ENCODE measurements around the gene PLA2G4B. TPM values are rescaled to one million over a fixed set of nuclear protein-coding genes. Genes with fewer than 3 reads are reported as not detected.

Gene PLA2G4B
- total and polyA plus RNA-seq, 4 donors, result 3.3 to 31.2 (median 14.6) TPM

DNA sequence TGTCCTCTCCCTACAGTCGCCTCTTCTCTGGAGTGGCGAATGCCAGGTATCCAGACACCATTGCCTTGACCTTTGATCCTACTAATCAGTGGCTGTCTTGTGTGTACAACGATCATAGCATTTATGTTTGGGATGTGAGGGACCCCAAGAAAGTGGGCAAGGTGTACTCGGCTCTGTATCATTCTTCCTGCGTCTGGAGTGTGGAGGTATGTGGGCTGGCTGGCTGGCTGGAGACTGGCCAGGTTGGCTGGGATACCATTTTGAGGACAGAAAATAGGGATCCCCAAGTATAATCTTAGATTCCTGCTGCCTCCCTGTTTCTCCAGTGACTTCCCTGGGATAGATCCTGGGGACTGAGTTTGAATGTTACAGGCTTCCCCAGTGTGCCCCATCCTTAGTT, 24.1 kb upstream of the PLA2G4B start:
- no peaks in the 10 kb centered on the region for H3K27me3 ChIP-seq (ENCODE audit: control insufficient read depth, insufficient read depth, low read length)
- H3K27ac ChIP-seq (ENCODE audit: low read depth, low read length), result no peak overlapping the region
- no peaks in the 10 kb centered on the region for H3K9me3 ChIP-seq (ENCODE audit: control insufficient read depth, insufficient read depth, low read length)
- peaks cover 84% of the 10 kb centered on the region for H3K36me3 ChIP-seq (ENCODE audit: control insufficient read depth, insufficient read depth, low read length)
- H3K4me3 ChIP-seq (ENCODE audit: low read depth, low read length), result no peak overlapping the region
- no peak for DNase-seq (ENCODE audit: low read depth in 4 of 6, low spot score in 6 of 6)
- H3K4me1 ChIP-seq (ENCODE audit: control insufficient read depth, insufficient read depth, low read length), result peaks cover 9% of the 10 kb centered on the region
- WGBS (ENCODE audit: insufficient coverage), result 93% methylated on average over 5 of the region's 5 CpGs

DNA sequence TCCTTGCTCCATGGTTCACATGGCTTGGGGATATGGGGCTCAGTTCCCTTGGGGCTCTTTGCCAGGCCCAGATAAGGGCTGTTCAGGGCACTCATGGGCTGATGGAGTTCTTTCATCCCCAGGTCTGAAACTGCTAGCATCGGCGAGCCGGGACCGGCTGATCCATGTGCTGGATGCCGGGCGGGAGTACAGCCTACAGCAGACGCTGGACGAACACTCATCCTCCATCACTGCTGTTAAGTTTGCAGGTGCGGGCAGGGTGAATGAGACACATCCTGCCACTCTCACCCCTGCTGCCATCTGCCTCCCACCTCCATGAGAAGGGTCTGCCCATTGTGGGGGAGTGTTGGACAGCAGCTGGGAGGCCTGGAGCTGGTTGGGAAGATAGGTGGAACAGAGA, 21.9 kb upstream of the PLA2G4B start:
- Histone ChIP-seq H3K4me1 (ENCODE audit: control insufficient read depth, insufficient read depth, low read length) (no peaks in the 10 kb centered on the region), H3K4me3 (ENCODE audit: low read depth, low read length) (no peak overlapping the region), H3K9me3 (ENCODE audit: control insufficient read depth, insufficient read depth, low read length) (no peaks in the 10 kb centered on the region), H3K27me3 (ENCODE audit: control insufficient read depth, insufficient read depth, low read length) (no peaks in the 10 kb centered on the region), H3K27ac (ENCODE audit: low read depth, low read length) (no peak overlapping the region), H3K36me3 (ENCODE audit: control insufficient read depth, insufficient read depth, low read length) (peaks cover 88% of the 10 kb centered on the region)
- DNase-seq (ENCODE audit: low read depth in 4 of 6, low spot score in 6 of 6), result no peak
- WGBS (ENCODE audit: insufficient coverage), result 89% methylated on average over 8 of the region's 9 CpGs

DNA sequence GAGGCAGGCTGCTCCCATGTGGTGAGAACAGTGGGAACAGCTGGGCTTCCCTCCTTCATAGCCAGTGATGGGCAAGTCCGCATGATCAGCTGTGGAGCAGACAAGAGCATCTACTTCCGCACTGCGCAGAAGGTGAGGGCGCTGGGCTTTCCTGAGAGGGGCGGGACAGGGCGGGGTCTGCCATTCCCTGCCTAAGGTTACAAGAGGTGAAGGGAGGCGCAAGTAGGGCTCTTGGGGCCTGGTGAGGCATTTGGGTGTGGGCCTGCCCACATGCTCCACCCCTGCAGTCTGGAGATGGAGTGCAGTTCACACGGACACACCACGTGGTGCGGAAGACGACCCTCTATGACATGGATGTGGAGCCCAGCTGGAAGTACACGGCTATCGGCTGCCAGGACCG, 21.3 kb upstream of the PLA2G4B start:
- Histone ChIP-seq H3K27ac (ENCODE audit: low read depth, low read length) (no peak overlapping the region), H3K9me3 (ENCODE audit: control insufficient read depth, insufficient read depth, low read length) (no peaks in the 10 kb centered on the region), H3K4me1 (ENCODE audit: control insufficient read depth, insufficient read depth, low read length) (no peaks in the 10 kb centered on the region), H3K4me3 (ENCODE audit: low read depth, low read length) (no peak overlapping the region), H3K27me3 (ENCODE audit: control insufficient read depth, insufficient read depth, low read length) (no peaks in the 10 kb centered on the region), H3K36me3 (ENCODE audit: control insufficient read depth, insufficient read depth, low read length) (peaks cover 89% of the 10 kb centered on the region)
- 90% methylated on average over 11 of the region's 14 CpGs for WGBS (ENCODE audit: insufficient coverage)
- DNase-seq (ENCODE audit: low read depth in 4 of 6, low spot score in 6 of 6), result no peak

DNA sequence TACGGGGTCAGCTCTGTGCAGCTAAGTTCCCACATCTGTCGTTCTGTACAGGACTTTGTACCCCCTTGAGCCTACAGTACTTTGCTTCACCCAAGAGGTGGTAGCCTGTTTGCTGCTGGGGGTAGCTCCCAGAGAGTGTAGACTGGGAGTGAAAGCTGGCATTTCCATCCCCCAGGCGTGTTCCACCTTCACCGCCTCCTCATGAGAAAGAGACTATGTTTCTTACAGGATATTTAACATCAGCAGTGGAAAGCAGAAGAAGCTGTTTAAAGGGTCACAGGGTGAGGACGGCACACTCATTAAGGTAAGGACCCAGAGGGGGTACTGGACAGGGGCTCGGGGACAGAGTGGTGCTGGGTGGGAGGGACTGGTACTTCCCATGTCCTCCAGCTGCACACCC, 20.9 kb upstream of the PLA2G4B start:
- Histone ChIP-seq H3K4me1 (ENCODE audit: control insufficient read depth, insufficient read depth, low read length) (no peaks in the 10 kb centered on the region), H3K36me3 (ENCODE audit: control insufficient read depth, insufficient read depth, low read length) (peaks cover 89% of the 10 kb centered on the region), H3K9me3 (ENCODE audit: control insufficient read depth, insufficient read depth, low read length) (no peaks in the 10 kb centered on the region), H3K27ac (ENCODE audit: low read depth, low read length) (no peak overlapping the region), H3K27me3 (ENCODE audit: control insufficient read depth, insufficient read depth, low read length) (no peaks in the 10 kb centered on the region), H3K4me3 (ENCODE audit: low read depth, low read length) (no peak overlapping the region)
- DNase-seq (ENCODE audit: low read depth in 4 of 6, low spot score in 6 of 6), result no peak
- 88% methylated on average over 3 of the region's 6 CpGs for WGBS (ENCODE audit: insufficient coverage)

DNA sequence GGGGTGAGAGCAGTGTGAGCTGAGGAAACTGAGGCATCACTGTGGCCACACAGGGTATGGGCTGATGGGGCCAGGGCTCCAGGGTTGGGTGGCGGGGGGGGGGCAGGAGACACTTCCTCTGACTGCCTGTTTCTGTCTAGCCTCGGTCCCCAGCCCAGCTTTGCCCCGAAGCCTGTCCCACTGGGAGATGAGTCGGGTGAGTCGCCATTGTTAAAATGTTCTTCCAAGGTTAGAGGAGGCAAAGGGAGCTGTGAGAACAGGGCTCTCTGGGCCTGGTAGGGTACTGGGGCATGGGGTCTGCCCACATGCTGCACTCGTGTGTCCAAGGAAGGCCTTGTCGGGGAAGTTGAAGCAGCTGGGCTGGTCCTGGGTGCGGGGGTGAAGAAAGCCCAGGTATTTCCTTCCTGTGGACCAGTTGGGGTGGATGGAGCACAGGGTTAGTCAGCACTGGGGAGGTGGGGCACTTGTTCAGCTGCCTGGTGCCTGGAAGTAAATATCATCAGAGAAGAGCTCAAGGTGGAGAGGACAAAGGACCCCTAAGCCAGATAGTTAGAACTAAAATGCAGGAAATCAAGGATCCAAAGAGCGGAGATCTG, 19.1 kb upstream of the PLA2G4B start:
- WGBS (ENCODE audit: insufficient coverage), result 97% methylated on average over 8 of the region's 9 CpGs
- H3K27ac ChIP-seq (ENCODE audit: low read depth, low read length), result no peak overlapping the region
- no peak for DNase-seq (ENCODE audit: low read depth in 4 of 6, low spot score in 6 of 6)
- no peaks in the 10 kb centered on the region for H3K4me1 ChIP-seq (ENCODE audit: control insufficient read depth, insufficient read depth, low read length)
- H3K9me3 ChIP-seq (ENCODE audit: control insufficient read depth, insufficient read depth, low read length), result no peaks in the 10 kb centered on the region
- H3K4me3 ChIP-seq (ENCODE audit: low read depth, low read length), result no peak overlapping the region
- H3K27me3 ChIP-seq (ENCODE audit: control insufficient read depth, insufficient read depth, low read length), result no peaks in the 10 kb centered on the region
- H3K36me3 ChIP-seq (ENCODE audit: control insufficient read depth, insufficient read depth, low read length), result peaks cover 94% of the 10 kb centered on the region

DNA sequence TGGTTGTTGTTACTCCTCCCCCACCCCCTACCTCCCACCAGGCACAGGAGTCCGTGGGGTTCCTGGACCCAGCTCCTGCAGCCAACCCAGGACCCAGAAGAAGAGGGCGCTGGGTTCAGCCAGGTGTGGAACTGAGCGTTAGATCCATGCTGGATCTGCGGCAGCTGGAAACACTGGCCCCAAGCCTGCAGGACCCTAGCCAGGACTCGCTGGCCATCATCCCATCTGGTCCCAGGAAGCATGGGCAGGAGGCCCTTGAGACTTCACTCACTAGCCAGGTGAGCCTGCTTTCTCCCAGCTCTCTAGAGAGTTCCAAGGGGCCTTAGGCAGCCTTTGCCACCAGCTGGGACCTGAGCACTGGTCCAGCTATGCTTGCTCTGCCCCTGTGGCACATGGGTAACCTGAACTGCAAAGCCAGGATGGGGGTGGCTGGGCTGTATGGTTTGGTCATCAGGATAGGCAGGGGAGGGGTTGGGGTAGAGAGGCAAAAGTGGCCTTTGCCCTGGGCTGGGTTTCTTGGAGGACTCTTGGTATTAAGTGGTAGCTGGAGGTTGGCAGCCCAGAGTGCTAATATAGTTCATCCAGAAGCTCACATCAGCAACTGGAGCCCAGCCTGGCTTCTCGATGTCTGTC, 17.7 kb upstream of the PLA2G4B start:
- Histone ChIP-seq H3K4me3 (ENCODE audit: low read depth, low read length) (no peak overlapping the region), H3K36me3 (ENCODE audit: control insufficient read depth, insufficient read depth, low read length) (peaks cover 95% of the 10 kb centered on the region), H3K4me1 (ENCODE audit: control insufficient read depth, insufficient read depth, low read length) (no peaks in the 10 kb centered on the region), H3K27me3 (ENCODE audit: control insufficient read depth, insufficient read depth, low read length) (no peaks in the 10 kb centered on the region), H3K27ac (ENCODE audit: low read depth, low read length) (no peak overlapping the region), H3K9me3 (ENCODE audit: control insufficient read depth, insufficient read depth, low read length) (no peaks in the 10 kb centered on the region)
- WGBS (ENCODE audit: insufficient coverage), result 84% methylated on average over 6 of the region's 6 CpGs
- no peak for DNase-seq (ENCODE audit: low read depth in 4 of 6, low spot score in 6 of 6)

DNA sequence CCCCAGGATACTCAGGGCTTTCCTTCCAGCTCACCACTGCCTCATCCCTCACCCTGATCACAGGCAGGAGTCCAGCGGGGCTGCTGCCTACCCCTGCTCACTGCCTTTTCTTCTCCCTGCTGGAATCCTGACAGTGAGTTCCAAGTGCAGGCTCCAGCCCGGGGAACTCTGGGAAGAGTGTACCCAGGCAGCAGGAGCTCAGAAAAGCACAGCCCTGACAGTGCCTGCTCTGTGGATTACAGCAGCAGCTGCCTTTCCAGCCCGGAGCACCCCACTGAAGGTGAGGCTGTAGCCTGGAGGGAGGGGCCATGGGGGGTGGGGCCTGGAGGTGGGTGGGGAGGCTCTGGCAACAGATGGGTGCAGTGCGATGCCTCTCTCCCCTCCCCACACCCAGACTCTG, 16.8 kb upstream of the PLA2G4B start:
- WGBS (ENCODE audit: insufficient coverage), result 95% methylated on average over 2 of the region's 4 CpGs

DNA sequence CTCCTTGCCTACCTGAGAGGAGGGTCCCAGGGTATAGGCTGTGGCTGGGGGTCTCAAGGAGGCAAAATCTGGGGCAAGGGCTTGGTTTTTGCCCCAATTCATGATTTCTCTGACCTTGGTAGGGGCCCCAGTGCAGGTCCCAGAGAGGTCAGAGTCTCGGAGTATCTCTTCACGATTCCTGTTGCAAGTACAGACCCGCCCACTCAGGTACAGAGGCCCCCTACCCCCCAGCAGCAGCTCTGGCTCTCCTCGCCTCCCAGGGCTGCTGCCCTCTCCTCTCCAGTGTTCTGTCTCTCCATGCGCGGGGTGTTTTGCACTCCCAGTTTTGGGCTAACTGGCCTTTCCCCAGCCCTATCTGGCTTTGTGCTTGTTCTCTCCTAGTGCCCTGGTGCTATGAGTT, 16.2 kb upstream of the PLA2G4B start:
- Histone ChIP-seq H3K4me3 (ENCODE audit: low read depth, low read length) (no peak overlapping the region), H3K9me3 (ENCODE audit: control insufficient read depth, insufficient read depth, low read length) (no peaks in the 10 kb centered on the region)

More for the DNA sequence above, 16.8 kb upstream of the PLA2G4B start:
- no peaks in the 10 kb centered on the region for H3K9me3 ChIP-seq (ENCODE audit: control insufficient read depth, insufficient read depth, low read length)
- no peak overlapping the region for H3K27ac ChIP-seq (ENCODE audit: low read depth, low read length)
- no peak overlapping the region for H3K4me3 ChIP-seq (ENCODE audit: low read depth, low read length)
- H3K4me1 ChIP-seq (ENCODE audit: control insufficient read depth, insufficient read depth, low read length), result no peaks in the 10 kb centered on the region
- peaks cover 97% of the 10 kb centered on the region for H3K36me3 ChIP-seq (ENCODE audit: control insufficient read depth, insufficient read depth, low read length)
- DNase-seq (ENCODE audit: low read depth in 4 of 6, low spot score in 6 of 6), result no peak
- H3K27me3 ChIP-seq (ENCODE audit: control insufficient read depth, insufficient read depth, low read length), result no peaks in the 10 kb centered on the region

DNA sequence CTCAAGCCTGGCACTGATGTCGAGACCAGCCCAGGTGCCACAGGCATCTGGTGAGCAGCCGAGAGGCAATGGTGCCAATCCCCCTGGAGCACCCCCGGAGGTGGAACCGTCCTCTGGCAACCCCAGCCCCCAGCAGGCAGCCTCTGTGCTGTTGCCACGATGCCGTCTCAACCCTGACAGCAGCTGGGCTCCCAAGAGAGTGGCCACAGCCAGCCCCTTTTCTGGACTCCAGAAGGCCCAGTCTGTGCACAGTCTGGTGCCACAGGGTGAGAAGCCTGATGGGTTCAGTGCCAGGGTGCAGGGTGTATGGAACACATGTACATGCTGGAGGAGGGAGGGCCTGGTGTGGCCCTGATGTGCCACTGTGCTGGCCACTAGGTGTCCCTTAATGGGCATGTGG, 15.7 kb upstream of the PLA2G4B start:
- Histone ChIP-seq H3K4me3 (ENCODE audit: low read depth, low read length) (no peak overlapping the region), H3K27me3 (ENCODE audit: control insufficient read depth, insufficient read depth, low read length) (no peaks in the 10 kb centered on the region), H3K4me1 (ENCODE audit: control insufficient read depth, insufficient read depth, low read length) (peaks cover 7% of the 10 kb centered on the region), H3K36me3 (ENCODE audit: control insufficient read depth, insufficient read depth, low read length) (peaks cover 86% of the 10 kb centered on the region), H3K27ac (ENCODE audit: low read depth, low read length) (no peak overlapping the region), H3K9me3 (ENCODE audit: control insufficient read depth, insufficient read depth, low read length) (no peaks in the 10 kb centered on the region)
- no peak for DNase-seq (ENCODE audit: low read depth in 4 of 6, low spot score in 6 of 6)
- WGBS (ENCODE audit: insufficient coverage), result 80% methylated on average over 6 of the region's 6 CpGs

More for the DNA sequence above, 16.2 kb upstream of the PLA2G4B start:
- WGBS (ENCODE audit: insufficient coverage), result 89% methylated on average over 6 of the region's 6 CpGs
- Histone ChIP-seq H3K27ac (ENCODE audit: low read depth, low read length) (no peak overlapping the region), H3K4me1 (ENCODE audit: control insufficient read depth, insufficient read depth, low read length) (peaks cover 5% of the 10 kb centered on the region), H3K36me3 (ENCODE audit: control insufficient read depth, insufficient read depth, low read length) (peaks cover 91% of the 10 kb centered on the region), H3K27me3 (ENCODE audit: control insufficient read depth, insufficient read depth, low read length) (no peaks in the 10 kb centered on the region)
- no peak for DNase-seq (ENCODE audit: low read depth in 4 of 6, low spot score in 6 of 6)

DNA sequence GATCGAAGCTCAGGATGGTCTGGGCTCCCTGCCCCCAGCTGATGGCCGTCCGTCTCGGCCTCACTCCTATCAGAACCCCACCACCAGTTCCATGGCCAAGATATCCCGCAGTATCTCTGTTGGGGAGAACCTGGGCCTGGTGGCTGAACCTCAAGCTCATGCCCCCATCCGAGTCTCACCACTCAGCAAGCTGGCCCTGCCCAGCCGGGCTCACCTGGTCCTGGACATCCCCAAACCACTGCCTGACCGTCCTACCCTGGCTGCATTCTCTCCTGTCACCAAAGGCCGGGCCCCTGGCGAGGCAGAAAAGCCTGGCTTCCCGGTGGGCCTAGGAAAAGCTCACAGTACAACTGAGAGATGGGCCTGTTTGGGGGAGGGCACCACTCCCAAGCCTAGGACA, 15.1 kb upstream of the PLA2G4B start:
- no peak for DNase-seq (ENCODE audit: low read depth in 4 of 6, low spot score in 6 of 6)
- WGBS (ENCODE audit: insufficient coverage), result 92% methylated on average over 10 of the region's 11 CpGs
- Histone ChIP-seq H3K9me3 (ENCODE audit: control insufficient read depth, insufficient read depth, low read length) (no peaks in the 10 kb centered on the region), H3K4me1 (ENCODE audit: control insufficient read depth, insufficient read depth, low read length) (peaks cover 7% of the 10 kb centered on the region), H3K36me3 (ENCODE audit: control insufficient read depth, insufficient read depth, low read length) (peaks cover 81% of the 10 kb centered on the region), H3K27ac (ENCODE audit: low read depth, low read length) (no peak overlapping the region), H3K4me3 (ENCODE audit: low read depth, low read length) (no peak overlapping the region), H3K27me3 (ENCODE audit: control insufficient read depth, insufficient read depth, low read length) (no peaks in the 10 kb centered on the region)
